AG10803 (cell line): Measurements from ENCODE around the gene ACTL7A.

Experiments used
- DNase-seq: peaks from one replicate; pipeline ENCODE4 v3.0.0; 2010; ENCODE audit warnings: low read depth
- H3K4me3 ChIP-seq: 2 replicates; pipeline ENCODE4 v1.5.1; 2011; ENCODE audit warnings: mild to moderate bottlenecking, low read length, control low read depth
- CTCF ChIP-seq: conservative IDR thresholded peaks from 2 replicates; pipeline ENCODE4 v1.5.1; 2011; ENCODE audit warnings: mild to moderate bottlenecking, low read length, control low read depth, inconsistent platforms

The ACTL7A gene

GRCh38 chr9:108861997-108862396, at the start of gene ACTL7A:
ACTL7A (plus strand) TSS chr9:108862266; CDS start chr9:108862323, 57 bp downstream.
- no peak for DNase-seq
- no peak for TF ChIP-seq CTCF
- H3K4me3 ChIP-seq = no peak within 1 kb of the TSS

- no peak for TF ChIP-seq CTCF
- no peak for DNase-seq
- H3K4me3 ChIP-seq = no peak overlapping the region
Measured at GRCh38 chr9:108812396-108813025, 49.6 kb upstream of the ACTL7A start.

GRCh38 chr9:108813951-108814601, 48.0 kb upstream of the ACTL7A start:
- peak; percentile 57 for TF ChIP-seq CTCF
- no peak overlapping the region for H3K4me3 ChIP-seq
- peak; percentile 42 for DNase-seq

- DNase-seq = no peak
- TF ChIP-seq CTCF = no peak
Measured at GRCh38 chr9:108815156-108815555, 46.9 kb upstream of the ACTL7A start.

GRCh38 chr9:108816037-108816436, 46.0 kb upstream of the ACTL7A start:
- no peak for TF ChIP-seq CTCF
- DNase-seq = no peak
- H3K4me3 ChIP-seq = no peak overlapping the region

More at GRCh38 chr9:108815156-108815555, 46.9 kb upstream of the ACTL7A start:
- H3K4me3 ChIP-seq = no peak overlapping the region

GRCh38 chr9:108823829-108824228, 38.2 kb upstream of the ACTL7A start:
- H3K4me3 ChIP-seq = no peak overlapping the region
- DNase-seq = no peak
- no peak for TF ChIP-seq CTCF

- TF ChIP-seq CTCF = no peak
- DNase-seq = no peak
- no peak overlapping the region for H3K4me3 ChIP-seq
Measured at GRCh38 chr9:108830272-108830671, 31.8 kb upstream of the ACTL7A start.
